Karpas-422 (cell line): ENCODE measurements around the gene WDFY1. TPM values are rescaled to one million over a fixed set of nuclear protein-coding genes. Genes with fewer than 3 reads are reported as not detected.

Source experiments
- DNase-seq: peaks from one replicate; pipeline ENCODE4 v3.0.0-alpha.2; 2015
- H2AFZ ChIP-seq: fragments of 200-600 bp; sonication (generic); 2 replicates; pipeline ENCODE4 v1.6.1; 2014; ENCODE audit warnings: antibody characterized with exemption, low read length, mixed read lengths
- H3K27ac ChIP-seq: fragments of 200-600 bp; sonication (generic); 2 replicates; pipeline ENCODE4 v1.5.1; 2014; ENCODE audit warnings: mild to moderate bottlenecking, low read length, moderate library complexity
- H3K27me3 ChIP-seq: fragments of 200-600 bp; sonication (generic); 2 replicates; pipeline ENCODE4 v1.6.1; 2014; ENCODE audit warnings: low read length, mixed read lengths
- H3K36me3 ChIP-seq: fragments of 200-600 bp; sonication (generic); 2 replicates; pipeline ENCODE4 v1.6.1; 2014; ENCODE audit warnings: low read length, mixed read lengths; ENCODE audit not compliant: insufficient read depth
- H3K4me1 ChIP-seq: fragments of 200-600 bp; sonication (generic); 2 replicates; pipeline ENCODE4 v1.6.1; 2014; ENCODE audit warnings: mild to moderate bottlenecking, low read length, mixed read lengths
- H3K4me2 ChIP-seq: fragments of 200-600 bp; sonication (generic); 2 replicates; pipeline ENCODE4 v1.6.1; 2014; ENCODE audit warnings: low read length, low read depth, mild to moderate bottlenecking; ENCODE audit not compliant: poor library complexity, severe bottlenecking
- H3K4me3 ChIP-seq: fragments of 200-600 bp; sonication (generic); 2 replicates; pipeline ENCODE4 v1.5.1; 2014; ENCODE audit warnings: mild to moderate bottlenecking, antibody characterized with exemption, low read length, mixed read lengths
- H3K79me2 ChIP-seq: fragments of 200-600 bp; sonication (generic); 2 replicates; pipeline ENCODE4 v1.6.1; 2014; ENCODE audit warnings: mild to moderate bottlenecking, low read length, mixed read lengths
- H3K9ac ChIP-seq: fragments of 200-600 bp; sonication (generic); 2 replicates; pipeline ENCODE4 v1.6.0; 2014; ENCODE audit warnings: low read length
- H3K9me2 ChIP-seq: fragments of 200-600 bp; sonication (generic), shearing (Covaris generic); replicated peaks from 2 replicates; pipeline ENCODE4 v1.6.0; 2014; ENCODE audit warnings: mild to moderate bottlenecking, low read length, moderate library complexity; ENCODE audit not compliant: insufficient read depth
- H3K9me3 ChIP-seq: fragments of 300-700, 200-600 bp; sonication (generic); 2 replicates; pipeline ENCODE4 v1.6.1; 2014; ENCODE audit warnings: low read length, mixed read lengths
- H4K20me1 ChIP-seq: fragments of 200-600 bp; sonication (generic); 2 replicates; pipeline ENCODE4 v1.6.1; 2014; ENCODE audit warnings: mild to moderate bottlenecking, antibody characterized with exemption, low read length, low read depth; ENCODE audit not compliant: insufficient read depth
- total RNA-seq: library from RNA; depleted of rRNA; stranded (reverse); fragments of >200 nt; shearing (Covaris generic); gene quantifications from 2 replicates; pipeline ENCODE4 v1.2.3, GENCODE V29; 2014; ENCODE audit warnings: low replicate concordance

Gene WDFY1
- total RNA-seq, 1 experiment from 2014 or later = 34.7 TPM

GRCh38 chr2:223901311-223901710, 43.8 kb downstream of the WDFY1 start:
- Histone ChIP-seq H3K4me3 (no peak overlapping the region), H3K9me3 (no peaks in the 10 kb centered on the region), H2AFZ (no peak overlapping the region), H3K9me2 (no peaks in the 10 kb centered on the region), H3K36me3 (no peaks in the 10 kb centered on the region), H3K4me2 (no peak overlapping the region), H3K4me1 (peaks cover 6% of the 10 kb centered on the region), H3K79me2 (no peaks in the 10 kb centered on the region), H4K20me1 (no peaks in the 10 kb centered on the region), H3K9ac (no peak overlapping the region), H3K27ac (no peak overlapping the region), H3K27me3 (no peaks in the 10 kb centered on the region)
- DNase-seq = no peak

DNA sequence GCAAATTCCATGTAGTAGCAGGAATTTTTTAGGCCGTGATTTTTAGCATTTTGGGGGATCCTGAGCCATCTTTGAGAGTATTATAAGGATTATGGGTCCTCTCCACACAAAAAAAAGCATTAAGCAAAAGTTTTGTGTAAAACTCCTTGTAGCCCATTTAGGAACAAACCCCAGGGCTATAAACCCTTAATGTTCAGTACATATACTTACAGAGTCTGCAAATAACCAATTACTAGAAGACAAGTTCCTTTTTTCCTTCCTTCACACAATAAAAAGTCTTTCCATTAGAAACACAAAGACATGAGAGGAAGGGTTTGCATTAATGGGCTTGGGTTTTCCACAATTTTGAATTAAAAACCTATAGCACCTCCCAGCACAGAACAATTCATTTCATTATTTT, 44.6 kb downstream of the WDFY1 start:
- no peaks in the 10 kb centered on the region for H3K9me2 ChIP-seq
- H3K79me2 ChIP-seq = no peaks in the 10 kb centered on the region
- no peak overlapping the region for H2AFZ ChIP-seq
- H3K4me2 ChIP-seq = no peak overlapping the region
- no peaks in the 10 kb centered on the region for H4K20me1 ChIP-seq
- no peaks in the 10 kb centered on the region for H3K9me3 ChIP-seq
- no peak overlapping the region for H3K27ac ChIP-seq
- no peak for DNase-seq
- peaks cover 7% of the 10 kb centered on the region for H3K4me1 ChIP-seq
- no peaks in the 10 kb centered on the region for H3K36me3 ChIP-seq
- no peak overlapping the region for H3K9ac ChIP-seq
- no peaks in the 10 kb centered on the region for H3K27me3 ChIP-seq
- H3K4me3 ChIP-seq = no peak overlapping the region

GRCh38 chr2:223900066-223900465, 45.1 kb downstream of the WDFY1 start:
- no peak overlapping the region for H3K9ac ChIP-seq
- H2AFZ ChIP-seq = no peak overlapping the region
- no peak overlapping the region for H3K4me3 ChIP-seq
- H3K36me3 ChIP-seq = no peaks in the 10 kb centered on the region
- no peaks in the 10 kb centered on the region for H4K20me1 ChIP-seq
- no peak overlapping the region for H3K27ac ChIP-seq
- H3K79me2 ChIP-seq = no peaks in the 10 kb centered on the region
- DNase-seq = no peak
- H3K4me1 ChIP-seq = peaks cover 7% of the 10 kb centered on the region
- no peaks in the 10 kb centered on the region for H3K9me3 ChIP-seq
- no peak overlapping the region for H3K4me2 ChIP-seq
- no peaks in the 10 kb centered on the region for H3K27me3 ChIP-seq
- no peaks in the 10 kb centered on the region for H3K9me2 ChIP-seq

- Histone ChIP-seq H3K36me3 (no peaks in the 10 kb centered on the region), H3K79me2 (no peaks in the 10 kb centered on the region), H3K4me1 (peaks cover 17% of the 10 kb centered on the region), H3K27me3 (no peaks in the 10 kb centered on the region), H3K27ac (no peak overlapping the region), H3K4me3 (no peak overlapping the region), H3K4me2 (no peak overlapping the region), H3K9me2 (no peaks in the 10 kb centered on the region), H4K20me1 (no peaks in the 10 kb centered on the region), H3K9me3 (no peaks in the 10 kb centered on the region), H3K9ac (no peak overlapping the region), H2AFZ (no peak overlapping the region)
- no peak for DNase-seq
Observed at GRCh38 chr2:223897669-223898330, 47.3 kb downstream of the WDFY1 start.

GRCh38 chr2:223896833-223897311, 48.3 kb downstream of the WDFY1 start:
- no peaks in the 10 kb centered on the region for H3K27me3 ChIP-seq
- H3K36me3 ChIP-seq = no peaks in the 10 kb centered on the region
- H3K9ac ChIP-seq = no peak overlapping the region
- H4K20me1 ChIP-seq = no peaks in the 10 kb centered on the region
- H3K4me2 ChIP-seq = no peak overlapping the region
- no peaks in the 10 kb centered on the region for H3K9me2 ChIP-seq
- H2AFZ ChIP-seq = no peak overlapping the region
- H3K27ac ChIP-seq = no peak overlapping the region
- no peaks in the 10 kb centered on the region for H3K9me3 ChIP-seq
- DNase-seq = no peak
- H3K79me2 ChIP-seq = no peaks in the 10 kb centered on the region
- H3K4me3 ChIP-seq = no peak overlapping the region
- H3K4me1 ChIP-seq = peaks cover 17% of the 10 kb centered on the region

GRCh38 chr2:223894968-223895367, 50.2 kb downstream of the WDFY1 start:
- Histone ChIP-seq H3K9me3 (no peaks in the 10 kb centered on the region), H3K4me1 (peaks cover 17% of the 10 kb centered on the region), H4K20me1 (no peaks in the 10 kb centered on the region), H3K27ac (no peak overlapping the region), H3K27me3 (no peaks in the 10 kb centered on the region), H3K4me2 (no peak overlapping the region), H3K9me2 (no peaks in the 10 kb centered on the region), H3K79me2 (no peaks in the 10 kb centered on the region), H3K9ac (no peak overlapping the region), H2AFZ (no peak overlapping the region), H3K36me3 (no peaks in the 10 kb centered on the region), H3K4me3 (no peak overlapping the region)
- DNase-seq = no peak

GRCh38 chr2:223894009-223894408, 51.1 kb downstream of the WDFY1 start:
- H3K36me3 ChIP-seq = no peaks in the 10 kb centered on the region
- H3K79me2 ChIP-seq = no peaks in the 10 kb centered on the region
- no peaks in the 10 kb centered on the region for H3K9me2 ChIP-seq
- H3K9me3 ChIP-seq = no peaks in the 10 kb centered on the region
- peaks cover 17% of the 10 kb centered on the region for H3K4me1 ChIP-seq
- H3K27ac ChIP-seq = no peak overlapping the region
- DNase-seq = no peak
- H3K4me2 ChIP-seq = no peak overlapping the region
- no peaks in the 10 kb centered on the region for H3K27me3 ChIP-seq
- no peak overlapping the region for H2AFZ ChIP-seq
- H3K4me3 ChIP-seq = no peak overlapping the region
- H4K20me1 ChIP-seq = no peaks in the 10 kb centered on the region
- H3K9ac ChIP-seq = no peak overlapping the region

DNA sequence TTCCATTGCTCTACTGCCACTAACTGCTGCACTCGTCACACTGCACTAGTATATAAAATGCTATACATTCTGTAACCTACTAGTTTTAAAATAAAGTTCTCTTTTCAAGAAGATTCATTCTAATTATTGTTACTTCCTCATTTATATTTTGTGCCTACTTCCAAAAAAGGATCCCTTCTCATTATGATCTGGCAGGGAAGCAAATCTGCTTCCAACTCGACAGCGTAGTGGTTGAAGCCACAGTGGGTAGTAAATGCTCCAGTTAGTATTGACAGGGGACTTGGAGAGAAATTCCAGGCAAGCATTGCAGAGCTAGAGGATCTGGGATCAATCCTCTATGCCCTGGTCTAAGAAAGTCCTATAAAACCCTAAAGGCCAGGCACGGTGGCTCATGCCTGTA, 54.4 kb downstream of the WDFY1 start:
- H3K9me3 ChIP-seq = no peaks in the 10 kb centered on the region
- H2AFZ ChIP-seq = no peak overlapping the region
- no peaks in the 10 kb centered on the region for H3K9me2 ChIP-seq
- no peaks in the 10 kb centered on the region for H3K36me3 ChIP-seq
- H3K27me3 ChIP-seq = no peaks in the 10 kb centered on the region
- no peak for DNase-seq
- H3K79me2 ChIP-seq = no peaks in the 10 kb centered on the region
- no peak overlapping the region for H3K4me2 ChIP-seq
- no peak overlapping the region for H3K27ac ChIP-seq
- no peak overlapping the region for H3K4me3 ChIP-seq
- H3K9ac ChIP-seq = no peak overlapping the region
- H3K4me1 ChIP-seq = peaks cover 10% of the 10 kb centered on the region
- no peaks in the 10 kb centered on the region for H4K20me1 ChIP-seq
